ENCODE measurements around the gene HLA-DQB1.

GRCh38 chr6:32615885-32616532, 50.4 kb downstream of the HLA-DQB1 start:
- TF ChIP-seq POLR2AphosphoS5 (IDR thresholded peaks at IDR 0.05; ENCODE audit: low read depth, low read length): no peak
- TF ChIP-seq POLR2A (IDR thresholded peaks at IDR 0.05; ENCODE audit: borderline replicate concordance, extremely low read depth, insufficient read depth, insufficient read length): no peak

Data from HCT116 (cell line).